Hepatocyte (in vitro differentiated cells): ENCODE data around the gene GTPBP3.

ENCODE experiments used
- EZH2 ChIP-seq: fragments of 200-600 bp; sonication (generic); IDR thresholded peaks from 2 replicates; pipeline ENCODE4 v1.6.1; 2016; ENCODE audit warnings: antibody characterized with exemption, mild to moderate bottlenecking, borderline replicate concordance
- TF ChIP-seq, protein P1 (sequence below): fragments of 200-600 bp; sonication (generic); IDR thresholded peaks from 2 replicates; pipeline ENCODE4 v1.5.1; 2016; ENCODE audit warnings: antibody characterized with exemption, mild to moderate bottlenecking; ENCODE audit not compliant: poor library complexity

DNA sequence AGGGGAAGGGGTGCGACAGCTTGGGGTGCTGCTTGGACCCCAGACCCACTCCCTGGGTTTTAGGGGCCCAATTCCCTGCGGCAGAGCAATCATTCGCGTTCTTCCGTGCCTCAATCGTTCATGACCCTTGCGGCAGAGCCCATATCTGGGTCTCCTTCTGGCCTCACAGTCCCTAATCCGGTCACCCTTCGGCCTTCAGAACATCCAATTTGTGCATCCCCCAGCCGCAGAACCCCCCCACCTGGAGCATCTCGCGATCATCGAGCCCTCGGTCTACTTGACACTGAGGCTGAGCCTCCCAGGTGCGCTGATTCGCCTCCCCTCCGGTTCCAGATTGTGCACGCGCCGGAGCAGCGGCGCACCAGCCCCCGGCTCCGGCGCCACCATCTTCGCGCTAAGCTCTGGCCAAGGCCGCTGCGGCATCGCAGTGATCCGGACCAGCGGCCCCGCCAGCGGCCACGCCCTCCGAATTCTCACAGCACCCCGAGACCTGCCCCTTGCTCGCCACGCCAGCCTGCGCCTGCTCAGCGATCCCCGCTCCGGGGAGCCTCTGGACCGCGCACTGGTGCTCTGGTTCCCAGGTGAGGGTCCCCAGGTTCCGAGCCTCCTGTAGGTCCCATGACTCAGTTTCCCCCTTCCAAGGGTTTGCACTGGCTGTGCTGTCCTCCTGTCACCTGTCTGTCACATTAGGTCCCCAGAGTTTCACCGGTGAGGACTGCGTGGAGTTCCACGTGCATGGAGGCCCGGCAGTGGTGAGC is 501 bp downstream of the GTPBP3 start:
- TF ChIP-seq, protein P1, sequence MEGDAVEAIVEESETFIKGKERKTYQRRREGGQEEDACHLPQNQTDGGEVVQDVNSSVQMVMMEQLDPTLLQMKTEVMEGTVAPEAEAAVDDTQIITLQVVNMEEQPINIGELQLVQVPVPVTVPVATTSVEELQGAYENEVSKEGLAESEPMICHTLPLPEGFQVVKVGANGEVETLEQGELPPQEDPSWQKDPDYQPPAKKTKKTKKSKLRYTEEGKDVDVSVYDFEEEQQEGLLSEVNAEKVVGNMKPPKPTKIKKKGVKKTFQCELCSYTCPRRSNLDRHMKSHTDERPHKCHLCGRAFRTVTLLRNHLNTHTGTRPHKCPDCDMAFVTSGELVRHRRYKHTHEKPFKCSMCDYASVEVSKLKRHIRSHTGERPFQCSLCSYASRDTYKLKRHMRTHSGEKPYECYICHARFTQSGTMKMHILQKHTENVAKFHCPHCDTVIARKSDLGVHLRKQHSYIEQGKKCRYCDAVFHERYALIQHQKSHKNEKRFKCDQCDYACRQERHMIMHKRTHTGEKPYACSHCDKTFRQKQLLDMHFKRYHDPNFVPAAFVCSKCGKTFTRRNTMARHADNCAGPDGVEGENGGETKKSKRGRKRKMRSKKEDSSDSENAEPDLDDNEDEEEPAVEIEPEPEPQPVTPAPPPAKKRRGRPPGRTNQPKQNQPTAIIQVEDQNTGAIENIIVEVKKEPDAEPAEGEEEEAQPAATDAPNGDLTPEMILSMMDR = no peak
- TF ChIP-seq EZH2 = no peak
